Heart left ventricle (tissue), 13 donors: ENCODE data around the gene LHX4.

Source experiments
- POLR2A ChIP-seq, 2 donors: fragments of 450-650 bp; IDR thresholded peaks; one replicate each; pipeline ENCODE4 v1.6.1; 2017; ENCODE audit warnings: antibody characterized with exemption in 2 of 2, mild to moderate bottlenecking in 2 of 2, moderate library complexity in 2 of 2
- TF ChIP-seq, protein P1 (sequence below), 12 donors: fragments of 200-600 bp; sonication (generic) in 4 of 12; IDR thresholded peaks; one replicate each; pipeline versions ENCODE4 v1.5.0 to v1.8.0; 2018 to 2022; ENCODE audit warnings: antibody characterized with exemption in 12 of 12, mild to moderate bottlenecking in 5 of 12
- donor health status: ischemic (EF 13 %, LVEDD 7.1; RV severe dilation, severe dysfunction).
- donor health status: DM: no; HTN: yes; CAD: no.
- donor health status: DM: no; HTN: no; CAD: no.
- donor health status: ischemic (EF 25% LVEDD 6.9; RV normal size, moderate dysfunction).
- donor health status: ischemic (EF 25% LVEDD 5.7; RV mildly dilated, moderate dysfunction).
- donor health status: ischemic (EF 35%, LVEDD 5.7; RV mildly dilated, moderate dysfunction).
- donor health status: nonischemic (EF 11% LVEDD 7.7; RV severe dilation, severe dysfunction).
- donor health status: DM: yes; HTN: yes; CAD: no.
- donor health status: PGD.
- donor health status: ischemic (EF 29% LVEDD 5.4; RV normal size, mild dysfunction).
- donor health status: nonischemic (EF 23%, LVEDD 6.1; RV moderate dilation, normal function).

DNA sequence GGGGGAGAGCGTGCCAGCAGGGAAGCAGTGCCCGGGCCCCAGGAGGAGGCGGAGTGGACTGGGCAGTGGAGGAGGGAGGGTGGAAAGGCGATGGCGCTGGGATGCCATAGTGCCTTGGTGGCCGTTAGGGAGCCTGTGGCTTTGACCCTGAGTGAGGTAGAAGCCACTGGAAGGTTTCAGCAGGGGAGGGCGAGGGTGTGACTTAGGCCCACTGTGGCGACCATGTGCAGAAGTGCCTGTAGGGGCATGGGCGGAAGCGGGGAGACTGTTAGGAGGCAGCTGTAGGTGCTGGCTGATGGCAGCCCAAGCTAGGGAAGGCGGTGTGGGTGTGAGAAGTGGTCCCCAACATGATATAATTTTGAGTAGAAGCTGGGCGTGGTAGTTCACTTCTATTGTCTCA lies 28.2 kb downstream of the LHX4 start:
- TF ChIP-seq, protein P1, sequence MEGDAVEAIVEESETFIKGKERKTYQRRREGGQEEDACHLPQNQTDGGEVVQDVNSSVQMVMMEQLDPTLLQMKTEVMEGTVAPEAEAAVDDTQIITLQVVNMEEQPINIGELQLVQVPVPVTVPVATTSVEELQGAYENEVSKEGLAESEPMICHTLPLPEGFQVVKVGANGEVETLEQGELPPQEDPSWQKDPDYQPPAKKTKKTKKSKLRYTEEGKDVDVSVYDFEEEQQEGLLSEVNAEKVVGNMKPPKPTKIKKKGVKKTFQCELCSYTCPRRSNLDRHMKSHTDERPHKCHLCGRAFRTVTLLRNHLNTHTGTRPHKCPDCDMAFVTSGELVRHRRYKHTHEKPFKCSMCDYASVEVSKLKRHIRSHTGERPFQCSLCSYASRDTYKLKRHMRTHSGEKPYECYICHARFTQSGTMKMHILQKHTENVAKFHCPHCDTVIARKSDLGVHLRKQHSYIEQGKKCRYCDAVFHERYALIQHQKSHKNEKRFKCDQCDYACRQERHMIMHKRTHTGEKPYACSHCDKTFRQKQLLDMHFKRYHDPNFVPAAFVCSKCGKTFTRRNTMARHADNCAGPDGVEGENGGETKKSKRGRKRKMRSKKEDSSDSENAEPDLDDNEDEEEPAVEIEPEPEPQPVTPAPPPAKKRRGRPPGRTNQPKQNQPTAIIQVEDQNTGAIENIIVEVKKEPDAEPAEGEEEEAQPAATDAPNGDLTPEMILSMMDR (IDR thresholded peaks at IDR 0.05) = no peak
- no peak for TF ChIP-seq POLR2A (IDR thresholded peaks at IDR 0.05)
